ENCODE data around the gene DDX54.

The DDX54 gene

DNA sequence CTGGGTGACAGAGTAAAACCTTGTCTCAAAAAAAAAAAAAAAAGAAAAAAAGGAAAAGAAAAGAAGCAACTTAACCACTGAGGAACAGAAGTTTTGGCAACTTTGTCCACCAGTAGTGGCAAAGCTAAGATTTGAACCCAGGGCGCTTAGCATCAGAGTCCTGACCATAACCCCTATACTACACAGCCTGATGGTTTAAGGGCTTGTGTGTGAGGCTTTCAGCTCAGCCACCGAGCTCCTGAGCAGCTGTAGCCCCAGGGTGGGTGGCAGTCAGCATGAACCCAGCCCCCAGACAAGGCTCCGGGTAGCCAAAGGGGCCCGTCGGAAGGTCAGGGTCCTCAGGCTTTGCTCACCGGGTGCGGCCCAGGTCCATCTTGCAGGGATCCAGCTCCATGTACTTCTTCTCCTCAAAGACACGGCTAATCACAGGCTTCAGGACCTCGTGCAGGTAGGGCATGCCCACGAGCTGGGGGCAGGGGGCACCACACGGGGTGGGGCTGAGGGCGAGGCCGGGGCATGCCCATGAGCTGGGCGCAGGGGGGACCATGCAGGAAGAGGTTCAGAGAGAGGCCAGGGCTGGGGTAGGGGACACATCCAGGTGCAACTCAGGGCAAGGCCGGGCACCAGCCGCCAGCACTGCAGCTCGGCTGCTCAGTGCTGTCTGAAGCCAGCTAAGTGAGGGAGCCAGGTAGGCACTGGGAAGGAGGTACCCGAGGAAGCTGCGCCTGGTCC lies 70.7 kb downstream of the DDX54 start:
- DNase-seq = no peak

DNA sequence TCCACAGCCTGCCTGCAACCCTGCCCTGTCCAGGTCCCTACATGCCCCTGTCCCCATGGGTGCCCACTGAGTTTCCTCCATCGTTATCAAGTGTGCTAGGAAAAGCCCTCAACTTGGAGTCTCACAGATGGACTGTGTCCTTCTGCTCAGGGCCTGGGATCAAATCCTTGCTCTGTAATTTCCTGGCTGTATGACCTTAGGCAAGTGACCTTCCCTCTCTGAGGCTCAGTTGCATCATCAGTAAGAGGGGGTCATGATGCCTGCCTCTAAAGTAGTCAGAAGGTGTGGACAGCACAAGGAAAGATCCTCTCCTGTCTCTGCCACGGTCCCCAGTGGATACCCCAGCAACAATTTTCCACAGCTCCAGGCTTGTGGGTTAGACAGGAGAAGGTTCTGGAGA lies 71.9 kb downstream of the DDX54 start:
- DNase-seq = no peak

DNA sequence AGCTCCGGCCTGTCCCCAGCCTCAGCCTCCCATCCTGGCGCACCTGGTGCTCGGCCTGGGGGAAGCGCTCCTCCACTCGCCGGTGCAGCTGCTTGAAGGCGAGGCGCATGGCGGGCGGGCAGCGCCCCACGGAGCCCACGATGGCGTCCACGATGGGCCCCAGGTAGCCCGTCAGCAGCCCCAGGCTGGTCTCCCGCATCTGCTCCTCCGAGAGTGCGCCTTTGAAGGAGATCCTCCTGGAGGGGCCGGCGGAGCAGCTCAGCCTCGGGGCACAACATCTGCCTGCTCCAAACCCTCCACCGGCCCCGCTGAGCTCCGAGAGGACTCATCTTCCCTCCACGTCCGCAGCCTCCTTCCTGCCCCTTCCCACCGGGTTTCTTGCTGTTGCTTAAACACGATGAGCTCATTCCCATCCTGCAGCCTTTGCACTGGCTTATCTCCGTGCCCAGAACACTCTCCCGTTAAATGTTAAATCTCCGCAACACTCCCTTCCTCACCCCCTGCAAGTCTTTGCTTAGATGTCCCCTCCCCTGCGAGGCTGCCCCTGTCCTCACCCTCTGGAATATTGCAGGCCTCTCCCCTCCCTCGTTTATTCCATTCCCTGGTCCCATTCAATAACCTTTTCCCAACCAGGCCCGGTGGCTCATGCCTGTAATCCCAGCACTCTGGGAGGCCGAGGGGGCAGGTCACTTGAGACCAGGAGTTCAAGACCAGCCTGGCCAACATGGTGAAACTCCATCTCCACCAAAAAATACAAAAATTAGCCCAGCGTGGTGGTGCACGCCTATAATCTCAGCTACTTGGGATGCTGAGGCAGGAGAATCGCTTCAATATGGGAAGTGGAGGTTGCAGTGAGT lies 73.0 kb downstream of the DDX54 start:
- no peak for DNase-seq

DNA sequence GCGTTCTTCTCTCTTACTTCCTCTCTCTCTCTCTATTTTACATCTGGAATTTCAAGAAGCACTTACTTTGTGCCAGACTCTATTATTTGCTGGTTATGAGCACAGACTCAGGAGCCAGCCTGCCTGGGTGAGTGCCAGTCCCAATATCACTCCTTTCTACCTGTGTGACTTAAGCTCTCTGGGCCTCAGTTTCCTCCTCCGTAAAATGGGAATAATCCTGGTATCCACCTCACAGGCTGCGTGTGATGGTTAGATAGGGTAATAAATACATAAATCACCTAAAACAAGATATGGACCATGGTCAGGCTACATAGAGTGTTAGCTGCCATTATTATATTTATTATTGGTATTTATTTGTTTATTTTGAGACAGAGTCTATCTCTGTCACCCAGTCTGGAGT lies 74.0 kb downstream of the DDX54 start:
- DNase-seq = no peak

DNA sequence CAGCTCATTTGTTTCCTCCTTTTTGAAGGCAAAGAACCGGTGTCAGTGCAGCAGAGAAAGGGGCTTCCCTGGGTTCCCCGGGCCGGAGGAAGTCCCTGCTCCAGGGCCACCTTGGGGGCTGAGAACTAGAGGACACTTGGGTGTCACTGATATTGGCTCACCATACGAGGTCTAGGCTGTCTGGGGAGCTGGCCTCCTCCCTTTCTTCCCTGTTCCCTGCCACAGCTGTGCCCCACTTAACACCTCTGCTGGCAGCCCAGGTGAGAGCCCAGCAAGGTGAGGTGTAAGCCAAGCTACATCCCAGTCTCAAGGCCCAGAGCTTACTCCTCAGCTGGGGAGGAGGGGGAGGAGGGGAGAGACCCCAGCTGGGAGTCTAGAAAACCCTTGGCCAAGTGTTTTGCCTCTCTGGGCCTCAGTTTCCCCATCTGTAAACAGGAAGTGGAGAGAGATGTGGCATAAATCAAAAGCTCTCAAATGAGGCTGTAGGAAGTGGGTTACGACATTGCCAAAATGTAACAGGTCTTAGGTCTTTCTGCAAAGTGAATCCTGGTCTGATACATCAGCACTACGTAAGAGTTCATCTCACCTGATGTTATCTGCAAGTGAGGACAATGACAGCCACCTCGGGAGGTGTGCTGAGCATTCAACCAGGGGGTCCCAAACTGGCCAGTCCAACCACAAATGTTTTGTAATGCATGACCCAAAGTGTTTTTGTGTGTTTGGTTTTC lies 75.2 kb downstream of the DDX54 start:
- no peak for DNase-seq

DNA sequence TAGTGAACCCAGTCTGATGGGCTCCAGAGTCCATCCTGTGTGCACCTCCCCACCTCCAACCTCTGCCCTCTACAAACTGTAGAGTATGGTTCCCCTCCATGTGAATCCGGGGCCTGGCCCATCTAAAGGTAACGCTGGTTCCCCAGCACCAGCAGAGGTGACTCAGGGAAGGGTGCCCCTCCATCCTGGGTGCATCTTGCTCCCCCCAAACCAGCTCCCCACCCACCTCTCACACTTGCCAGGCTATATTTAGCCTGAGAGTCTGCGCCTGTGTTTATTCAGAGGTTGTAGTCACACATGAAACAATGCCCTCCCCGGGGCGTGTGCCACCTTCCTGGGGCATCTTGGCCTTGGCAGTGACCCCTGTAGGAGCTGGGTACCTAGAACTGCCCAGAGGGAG lies 75.9 kb downstream of the DDX54 start:
- DNase-seq = no peak

DNA sequence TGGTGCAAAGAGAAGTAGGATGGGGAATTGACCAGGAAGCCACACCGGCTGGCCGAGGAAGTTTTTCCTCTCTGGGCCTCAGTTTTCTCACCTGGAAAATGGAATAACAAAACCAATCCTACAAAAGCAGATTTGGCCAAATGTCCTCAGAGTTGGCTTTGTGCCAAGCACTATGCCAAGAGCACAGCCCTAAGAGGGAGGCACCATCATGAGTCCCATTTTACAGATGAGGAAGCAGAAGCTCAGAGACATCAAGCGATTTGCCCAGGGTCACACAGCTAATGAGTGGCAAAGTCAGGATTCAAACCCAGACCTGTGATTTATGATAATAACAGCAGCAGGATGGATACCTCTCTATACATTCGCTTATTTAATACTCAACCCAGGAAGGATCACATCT lies 77.0 kb downstream of the DDX54 start:
- DNase-seq = no peak

All from stimulated activated CD4-positive, alpha-beta T cell treated with anti-CD3 and anti-CD28 coated beads, Interleukin-4, amount 100 ng/mL, for 24 hours (primary cell).